ENCODE results near the gene SRD5A1. TPM values are rescaled to one million over a fixed set of nuclear protein-coding genes. Genes with fewer than 3 reads are reported as not detected.
A peak's percentile ranks its signal among the peaks of the same experiment; 100 is the strongest.

Gene SRD5A1
- total and polyA plus RNA-seq, 2 of the 8 experiments (the other 6 are each of a cell fraction or from before 2014, with no cell fraction given), result 34.7 to 42.4 TPM

GRCh38 chr5:6632324-6632887 lies 834 bp upstream of the SRD5A1 start (continued):
- TF ChIP-seq CHD7 (IDR thresholded peaks at IDR 0.05; ENCODE audit: insufficient replicate concordance, low read length), result no peak
- peak in 1 of 2 experiments; percentile 21; a peak in 2 of 4 replicates for TF ChIP-seq RAD21 (IDR thresholded peaks at IDR 0.05 in 1 of 2, conservative IDR thresholded peaks at IDR 0.05 in 1 of 2; ENCODE audit: low read depth in 2 of 2, low read length in 2 of 2)
- TF ChIP-seq RXRA (IDR thresholded peaks at IDR 0.05; ENCODE audit: insufficient read depth, low read depth, low read length), result no peak

All from H1 (cell line).